A549 (cell line): ENCODE measurements around the gene SHC2.

Source experiments
- CTCF ChIP-seq: fragments of >200 bp; sonication (Bioruptor Twin); formaldehyde crosslinking; IDR thresholded peaks from 3 replicates; pipeline ENCODE4 v1.5.1; 2016
- EHMT2 ChIP-seq: fragments of 200-600 bp; sonication (generic); IDR thresholded peaks from 2 replicates; pipeline ENCODE4 v1.6.1; 2016; ENCODE audit warnings: antibody characterized with exemption, low read depth, mild to moderate bottlenecking, moderate library complexity
- PBX3 ChIP-seq: IDR thresholded peaks from 2 replicates; pipeline ENCODE4 v1.6.1; 2012
- TF ChIP-seq, protein P1 (sequence below): IDR thresholded peaks from 2 replicates; pipeline ENCODE4 v1.6.1; 2012

- no peak for TF ChIP-seq EHMT2
- no peak for TF ChIP-seq CTCF
- TF ChIP-seq, protein P1, sequence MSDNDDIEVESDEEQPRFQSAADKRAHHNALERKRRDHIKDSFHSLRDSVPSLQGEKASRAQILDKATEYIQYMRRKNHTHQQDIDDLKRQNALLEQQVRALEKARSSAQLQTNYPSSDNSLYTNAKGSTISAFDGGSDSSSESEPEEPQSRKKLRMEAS = no peak
- TF ChIP-seq PBX3 = no peak
Observed at GRCh38 chr19:426725-427445, 33.9 kb downstream of the SHC2 start.
